Pancreas (tissue), 10 donors: Measurements from ENCODE around the gene PDZD2. TPM values are rescaled to one million over a fixed set of nuclear protein-coding genes. Genes with fewer than 3 reads are reported as not detected.

ENCODE experiments used
- ATAC-seq, 4 donors: fragments of 200-7000 bp; cut with Tn5 transposase; one replicate each; pipeline versions ENCODE4 v1.8.0 to v1.9.1; 2020; ENCODE audit warnings: mild to moderate bottlenecking in 4 of 4, moderate library complexity in 4 of 4
- DNase-seq, 6 donors: peaks; one replicate each; pipeline ENCODE4 v3.0.0-alpha.2; 2020
- FAIRE-seq: peaks from 2 replicates; lab custom pipeline; 2012; peaks lifted over from hg19 to GRCh38; lab: Jason Lieb, UNC
- H3K27ac ChIP-seq, 4 donors: fragments of 200-600 bp; sonication (generic); 1 replicate in 3 of 4; 2 replicates in 1 of 4; pipeline versions ENCODE4 v1.5.0 to v1.8.0; 2020
- H3K27me3 ChIP-seq, 4 donors: fragments of 200-600 bp; one replicate each; pipeline ENCODE4 v1.8.0; 2021
- H3K36me3 ChIP-seq, 3 donors: fragments of 200-600 bp; sonication (generic) in 1 of 3; one replicate each; pipeline versions ENCODE4 v1.5.0 to v1.8.0; 2020 to 2021
- H3K4me1 ChIP-seq, 3 donors: fragments of 200-600 bp; one replicate each; pipeline ENCODE4 v1.8.0; 2021
- H3K4me3 ChIP-seq, 4 donors: fragments of 200-600 bp; sonication (generic) in 2 of 4; one replicate each; pipeline versions ENCODE4 v1.5.0 to v1.8.0; 2020 to 2021
- H3K9me3 ChIP-seq, 4 donors: fragments of 200-600 bp; one replicate each; pipeline ENCODE4 v1.8.0; 2021
- CTCF ChIP-seq, 4 donors: fragments of 200-600 bp; sonication (generic) in 3 of 4; IDR thresholded peaks; one replicate each; pipeline versions ENCODE4 v1.5.0 to v1.8.0; 2021; ENCODE audit warnings: antibody characterized with exemption in 4 of 4
- WGBS, 2 donors: extraction: QIAGEN DNeasy Blood & Tissue Kit; methylation state at CpG; one replicate each; pipeline ENCODE4 v1.1.7; 2013; 5-methylcytosine and 5-hydroxymethylcytosine counted together
- intact Hi-C, 3 donors: fragments of 100-400 bp; cut with DNase I; formaldehyde crosslinking; loops; one replicate each; pipeline versions ENCODE4 v1.11.1 to v1.14.2; 2022
- polyA plus RNA-seq, 2 donors: library from polyadenylated mRNA; stranded (reverse); fragments of 200-250 nt; gene quantifications; one replicate each; pipeline ENCODE4 v1.2.3, GENCODE V29; 2013
- total RNA-seq, 6 donors: library from RNA; stranded (reverse); fragmentation: NEBNext Ultra II Directional in 4 of 6; extraction: Animal tissue kit (Norgen Biotek cat#: 25700) in 4 of 6; gene quantifications; one replicate each; pipeline versions ENCODE4 v1.2.1 to v1.2.4, GENCODE V29; 2021 to 2023
- donor health status: healthy with polysubstance abuse.
- donor health status: DM: no; HTN: no; CAD: no; lungs with moderate emphysema.
- donor health status: DM: no; HTN: no; CAD: no.
- donor health status: control.
- donor health status: control.
- donor health status: Bipolar disorder and iron deficiency.
- donor health status: DM: yes; HTN: yes; CAD: no.
- donor health status: DM: no; HTN: no; CAD: no.
- donor health status: DM: no; HTN: no; CAD: no.
- donor health status: DM: yes; HTN: yes; CAD: no.

Gene PDZD2
- total and polyA plus RNA-seq, 8 donors: 1.4 to 4.5 (median 3.3) TPM

GRCh38 chr5:32100230-32100629 lies 461.3 kb downstream of the PDZD2 start:
- H3K27me3 ChIP-seq: no peaks in the 10 kb centered on the region
- no peak for ATAC-seq
- intact Hi-C loops: no loop called here
- WGBS, 2 donors: 82 to 90% methylated on average over 6 of the region's 6 CpGs
- TF ChIP-seq CTCF (IDR thresholded peaks at IDR 0.05): no peak
- no peak overlapping the region for H3K27ac ChIP-seq
- no peak overlapping the region for H3K4me3 ChIP-seq
- no peaks in the 10 kb centered on the region for H3K4me1 ChIP-seq
- DNase-seq: no peak
- H3K9me3 ChIP-seq: no peaks in the 10 kb centered on the region
- FAIRE-seq: no peak
- peaks cover 0 to 56% (median 5%) of the 10 kb centered on the region in 3 donors for H3K36me3 ChIP-seq

DNA sequence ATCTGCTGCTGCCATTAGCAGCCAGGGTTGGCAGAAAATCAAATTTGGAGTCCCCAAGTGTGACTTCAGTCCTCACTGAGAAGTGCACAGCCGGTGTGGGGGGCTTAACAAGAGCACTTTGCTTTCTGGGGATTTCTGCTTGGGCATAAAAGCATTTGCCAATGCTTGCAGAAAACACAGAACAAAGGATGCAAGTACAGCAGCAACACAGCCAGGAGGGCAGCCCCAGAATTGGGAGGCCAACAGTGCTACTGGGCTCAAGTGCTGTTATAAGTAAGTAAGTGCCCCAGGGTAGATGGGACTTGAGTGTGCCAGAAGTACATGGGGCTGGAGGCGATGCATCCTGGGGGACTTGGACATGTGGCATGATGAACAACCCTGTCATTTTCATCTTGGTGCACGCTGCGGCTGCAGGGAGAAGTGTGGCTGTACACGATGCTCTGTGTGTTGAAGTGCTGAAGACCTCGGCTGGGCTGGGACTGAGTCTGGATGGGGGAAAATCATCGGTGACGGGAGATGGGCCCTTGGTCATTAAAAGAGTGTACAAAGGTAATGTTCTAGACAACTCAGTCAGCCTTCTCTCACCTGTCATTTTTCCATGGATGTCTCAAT lies 461.9 kb downstream of the PDZD2 start:
- WGBS, 2 donors: 94 to 95% methylated on average over 8 of the region's 8 CpGs
- no peak overlapping the region for H3K27ac ChIP-seq
- DNase-seq (no peak), FAIRE-seq (no peak), ATAC-seq (no peak)
- no peak for TF ChIP-seq CTCF (IDR thresholded peaks at IDR 0.05)
- intact Hi-C loops: no loop called here
- H3K36me3 ChIP-seq: peaks cover 0 to 59% (median 5%) of the 10 kb centered on the region in 3 donors
- H3K27me3 ChIP-seq: no peaks in the 10 kb centered on the region
- no peaks in the 10 kb centered on the region for H3K4me1 ChIP-seq
- no peak overlapping the region for H3K4me3 ChIP-seq
- H3K9me3 ChIP-seq: no peaks in the 10 kb centered on the region

- H3K4me1 ChIP-seq: no peaks in the 10 kb centered on the region
- WGBS, 2 donors: 91 to 94% methylated on average over 12 of the region's 12 CpGs
- no peak overlapping the region for H3K27ac ChIP-seq
- intact Hi-C loops: no loop called here
- no peak for TF ChIP-seq CTCF (IDR thresholded peaks at IDR 0.05)
- no peak for FAIRE-seq
- H3K36me3 ChIP-seq: peaks cover 0 to 59% (median 5%) of the 10 kb centered on the region in 3 donors
- no peak for ATAC-seq
- H3K27me3 ChIP-seq: no peaks in the 10 kb centered on the region
- H3K4me3 ChIP-seq: no peak overlapping the region
- H3K9me3 ChIP-seq: no peaks in the 10 kb centered on the region
- DNase-seq: no peak
Observed at GRCh38 chr5:32102254-32102986, 463.5 kb downstream of the PDZD2 start.

GRCh38 chr5:32103521-32103920 lies 464.6 kb downstream of the PDZD2 start:
- WGBS, 2 donors: 96% methylated on average over 12 of the region's 12 CpGs
- FAIRE-seq: no peak
- H3K36me3 ChIP-seq: peaks cover 0 to 67% (median 5%) of the 10 kb centered on the region in 3 donors

More at GRCh38 chr5:32103521-32103920, 464.6 kb downstream of the PDZD2 start:
- Histone ChIP-seq H3K4me1 (no peaks in the 10 kb centered on the region), H3K9me3 (no peaks in the 10 kb centered on the region), H3K27ac (no peak overlapping the region), H3K4me3 (no peak overlapping the region), H3K27me3 (no peaks in the 10 kb centered on the region)
- intact Hi-C loops: no loop called here
- DNase-seq (no peak), ATAC-seq (no peak)
- no peak for TF ChIP-seq CTCF (IDR thresholded peaks at IDR 0.05)
